Uterus (tissue), 2 donors: Measurements from ENCODE around the gene FAM200B.

Experiments used
- CTCF ChIP-seq, 4 experiments: fragments of 200-600 bp in 2 of 4; fragments of 450-650 bp in 2 of 4; sonication (generic) in 2 of 4; IDR thresholded peaks; one replicate each; pipeline ENCODE4 v1.5.1; 2016 to 2019; ENCODE audit warnings: antibody characterized with exemption in 4 of 4, mild to moderate bottlenecking in 2 of 4, moderate library complexity in 1 of 4
- POLR2A ChIP-seq, 2 donors: fragments of 450-650 bp; IDR thresholded peaks; one replicate each; pipeline ENCODE4 v1.6.1; 2016; ENCODE audit warnings: antibody characterized with exemption in 2 of 2, mild to moderate bottlenecking in 1 of 2, moderate library complexity in 1 of 2

DNA sequence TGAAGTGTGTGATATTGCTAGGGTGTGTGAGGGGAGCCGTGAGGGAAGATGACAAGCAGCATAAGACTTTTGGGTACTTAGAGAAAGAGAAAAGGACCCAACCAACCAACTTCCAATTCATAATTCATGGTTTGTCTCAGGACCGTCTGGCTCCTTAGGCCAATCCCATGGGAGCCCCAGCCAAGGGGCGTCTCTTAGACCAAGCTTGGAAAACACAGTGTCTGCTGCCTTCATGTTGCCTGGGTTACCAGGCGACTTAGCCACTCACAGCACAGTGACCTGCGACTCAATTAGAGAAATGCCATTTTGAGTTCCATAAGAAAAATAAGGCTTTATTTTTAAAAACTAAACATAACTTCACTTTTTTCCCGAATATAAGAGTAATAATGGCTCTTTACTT lies 53.9 kb downstream of the FAM200B start:
- TF ChIP-seq CTCF (IDR thresholded peaks at IDR 0.05), result no peak
- TF ChIP-seq POLR2A (IDR thresholded peaks at IDR 0.05), result no peak
